NCI-H446 (cell line): ENCODE data around the gene GLRX.

ENCODE experiments used
- DNase-seq, 2 experiments: peaks; one replicate each; lab custom pipeline; 2025; lab: John Stamatoyannopoulos, UW

Gene GLRX

GRCh38 chr5:95780597-95780996, 41.9 kb downstream of the GLRX start:
- no peak for DNase-seq

- no peak for DNase-seq
Observed at GRCh38 chr5:95779611-95780010, 42.9 kb downstream of the GLRX start.

- no peak for DNase-seq
Observed at GRCh38 chr5:95778713-95779436, 43.7 kb downstream of the GLRX start.

GRCh38 chr5:95777441-95777840, 45.1 kb downstream of the GLRX start:
- DNase-seq, result no peak

GRCh38 chr5:95773335-95774059, 49.0 kb downstream of the GLRX start:
- DNase-seq, result no peak

GRCh38 chr5:95771892-95772291, 50.6 kb downstream of the GLRX start:
- no peak for DNase-seq

- DNase-seq, result no peak
Observed at GRCh38 chr5:95770830-95771708, 51.5 kb downstream of the GLRX start.

- DNase-seq, result no peak
Observed at GRCh38 chr5:95768731-95769130, 53.8 kb downstream of the GLRX start.

- DNase-seq, result no peak
Observed at GRCh38 chr5:95763941-95764340, 58.6 kb downstream of the GLRX start.
